Measurements from ENCODE around the gene YARS1.

DNA sequence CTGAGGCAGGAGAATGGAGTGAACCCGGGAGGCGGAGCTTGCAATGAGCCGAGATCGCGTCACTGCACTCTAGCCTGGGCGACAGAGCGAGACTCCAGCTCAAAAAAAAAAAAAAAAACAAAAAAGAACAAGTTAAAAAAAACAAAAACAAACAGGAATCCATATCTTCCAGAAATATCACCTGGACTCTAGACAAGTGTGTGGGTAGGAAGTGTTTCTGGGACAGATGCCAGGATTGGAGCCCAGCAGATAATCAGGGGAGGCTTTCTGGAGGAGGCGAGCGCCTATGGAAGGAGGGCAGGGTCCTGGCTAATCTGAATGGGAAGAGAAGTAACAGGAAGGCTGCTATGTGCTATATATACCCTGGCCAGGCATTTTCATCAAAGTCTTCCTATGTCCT is 71.0 kb downstream of the YARS1 start:
- TF ChIP-seq, protein P1, sequence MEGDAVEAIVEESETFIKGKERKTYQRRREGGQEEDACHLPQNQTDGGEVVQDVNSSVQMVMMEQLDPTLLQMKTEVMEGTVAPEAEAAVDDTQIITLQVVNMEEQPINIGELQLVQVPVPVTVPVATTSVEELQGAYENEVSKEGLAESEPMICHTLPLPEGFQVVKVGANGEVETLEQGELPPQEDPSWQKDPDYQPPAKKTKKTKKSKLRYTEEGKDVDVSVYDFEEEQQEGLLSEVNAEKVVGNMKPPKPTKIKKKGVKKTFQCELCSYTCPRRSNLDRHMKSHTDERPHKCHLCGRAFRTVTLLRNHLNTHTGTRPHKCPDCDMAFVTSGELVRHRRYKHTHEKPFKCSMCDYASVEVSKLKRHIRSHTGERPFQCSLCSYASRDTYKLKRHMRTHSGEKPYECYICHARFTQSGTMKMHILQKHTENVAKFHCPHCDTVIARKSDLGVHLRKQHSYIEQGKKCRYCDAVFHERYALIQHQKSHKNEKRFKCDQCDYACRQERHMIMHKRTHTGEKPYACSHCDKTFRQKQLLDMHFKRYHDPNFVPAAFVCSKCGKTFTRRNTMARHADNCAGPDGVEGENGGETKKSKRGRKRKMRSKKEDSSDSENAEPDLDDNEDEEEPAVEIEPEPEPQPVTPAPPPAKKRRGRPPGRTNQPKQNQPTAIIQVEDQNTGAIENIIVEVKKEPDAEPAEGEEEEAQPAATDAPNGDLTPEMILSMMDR (IDR thresholded peaks at IDR 0.05; ENCODE audit: insufficient read depth, low read depth, low read length), result no peak
- no peak for TF ChIP-seq EZH2 (IDR thresholded peaks at IDR 0.05; ENCODE audit: insufficient read depth, low read length)

All from astrocyte (in vitro differentiated cells and primary cell).